Medulla oblongata (tissue), 1 donor: ENCODE data around the gene KRTAP23-1.

Experiments
- DNase-seq: peaks from one replicate; pipeline ENCODE4 v3.0.0-alpha.2; 2015; ENCODE audit errors: extremely low spot score

KRTAP23-1 gene, protein sequence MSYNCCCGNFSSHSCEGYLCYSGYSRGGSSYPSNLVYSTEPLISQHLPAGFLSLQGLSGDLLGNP

GRCh38 chr21:30348506-30348905, at the start of gene KRTAP23-1:
Gene KRTAP23-1, minus strand, starts transcription at chr21:30348606. Its CDS starts 0 bp downstream, at chr21:30348606.
- DNase-seq = no peak

DNA sequence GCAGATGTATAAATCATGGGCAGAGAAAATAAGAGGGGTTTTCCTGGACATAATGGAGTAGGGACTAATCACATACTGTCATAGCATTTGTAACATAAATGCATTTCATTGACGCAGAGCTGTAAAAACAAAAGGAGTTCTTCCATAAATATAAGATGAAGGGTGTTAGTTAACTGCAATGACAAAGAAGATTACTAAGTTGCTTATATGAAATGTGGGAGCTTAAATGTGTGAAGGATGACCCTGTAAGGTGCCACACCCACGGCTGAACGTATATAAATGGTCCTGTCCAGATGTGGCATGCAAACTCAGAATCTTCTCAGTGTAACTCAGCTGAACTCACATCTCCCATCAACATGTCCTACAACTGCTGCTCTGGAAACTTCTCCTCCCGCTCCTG, 47.3 kb upstream of the KRTAP23-1 start, which contains the start of gene KRTAP13-1:
Gene KRTAP13-1 (plus strand): TSS at position 301 of the 400 bp plus-strand sequence. CDS start 56 bp downstream, at position 357.
- DNase-seq = no peak

- DNase-seq = no peak
Measured at GRCh38 chr21:30391492-30392025, 43.2 kb upstream of the KRTAP23-1 start.

GRCh38 chr21:30382201-30382600, 33.8 kb upstream of the KRTAP23-1 start:
- DNase-seq = no peak

- no peak for DNase-seq
Measured at GRCh38 chr21:30372139-30372770, 23.8 kb upstream of the KRTAP23-1 start, which contains the start of gene KRTAP13-2. Gene KRTAP13-2, minus strand, starts transcription at chr21:30372271. Its CDS starts 58 bp downstream, at chr21:30372213.

GRCh38 chr21:30355906-30356305, 7.5 kb upstream of the KRTAP23-1 start:
- DNase-seq = no peak

GRCh38 chr21:30354308-30355005, 6.1 kb upstream of the KRTAP23-1 start:
- DNase-seq = peak; percentile 8

DNA sequence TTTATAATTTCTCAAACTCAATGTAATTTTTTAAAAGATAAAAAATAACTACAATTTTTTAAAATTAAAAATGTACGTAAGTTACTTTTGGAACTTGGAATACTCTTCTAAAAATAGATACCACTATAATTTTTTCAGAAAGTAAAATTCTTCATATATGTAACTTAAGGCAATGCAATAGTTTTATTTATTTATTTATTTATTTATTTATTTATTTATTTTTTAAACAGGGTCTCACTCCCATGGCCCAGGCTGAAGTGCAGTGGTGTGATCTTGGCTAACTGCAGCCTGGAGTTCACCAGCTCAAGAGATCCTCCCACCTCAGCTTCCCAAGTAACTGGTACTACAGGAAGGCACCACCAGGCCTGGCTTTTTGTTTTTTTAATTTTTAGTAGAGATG, 3.1 kb upstream of the KRTAP23-1 start:
- DNase-seq = no peak

DNA sequence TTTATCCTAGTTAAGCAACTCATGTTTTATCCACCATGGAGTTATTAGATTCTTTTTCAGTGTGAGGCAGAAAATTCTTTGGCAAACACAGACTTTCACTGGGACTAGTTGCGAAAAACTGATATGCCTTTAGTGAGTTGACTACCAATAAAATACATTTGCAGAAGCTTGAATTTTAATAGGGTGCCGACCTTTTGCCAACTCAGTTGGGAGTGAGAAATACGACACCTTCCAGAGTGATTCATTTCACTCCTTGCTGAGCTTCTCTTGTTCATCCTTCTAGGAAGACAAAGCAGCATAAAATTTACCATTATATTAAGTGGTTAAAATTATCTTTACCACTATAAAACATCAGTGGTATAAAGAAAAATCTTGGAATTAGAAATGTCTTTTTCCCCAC, 1.2 kb upstream of the KRTAP23-1 start:
- DNase-seq = no peak

DNA sequence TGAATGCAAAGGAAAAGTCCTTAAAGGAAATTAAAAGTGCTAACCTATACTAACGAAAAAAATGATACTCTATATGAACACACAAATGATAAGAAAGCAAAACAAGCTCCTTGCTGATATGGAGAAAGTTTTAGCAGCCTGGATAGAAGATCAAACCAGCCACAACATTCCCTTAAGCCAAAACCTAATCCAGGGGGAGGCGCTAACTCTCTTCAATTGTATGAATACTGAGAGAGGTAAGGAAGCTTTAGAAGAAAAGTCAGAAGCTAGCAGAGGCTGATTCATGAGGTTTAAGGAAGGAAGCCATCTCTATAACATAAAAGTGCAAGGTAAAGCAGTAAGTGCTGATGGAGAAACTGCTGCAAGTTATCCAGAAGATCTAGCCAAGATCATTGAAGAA, 3.4 kb downstream of the KRTAP23-1 start:
- DNase-seq = no peak

GRCh38 chr21:30340714-30341573, 7.5 kb downstream of the KRTAP23-1 start:
- DNase-seq = peak; percentile 45

GRCh38 chr21:30338717-30339116, 9.7 kb downstream of the KRTAP23-1 start:
- no peak for DNase-seq

DNA sequence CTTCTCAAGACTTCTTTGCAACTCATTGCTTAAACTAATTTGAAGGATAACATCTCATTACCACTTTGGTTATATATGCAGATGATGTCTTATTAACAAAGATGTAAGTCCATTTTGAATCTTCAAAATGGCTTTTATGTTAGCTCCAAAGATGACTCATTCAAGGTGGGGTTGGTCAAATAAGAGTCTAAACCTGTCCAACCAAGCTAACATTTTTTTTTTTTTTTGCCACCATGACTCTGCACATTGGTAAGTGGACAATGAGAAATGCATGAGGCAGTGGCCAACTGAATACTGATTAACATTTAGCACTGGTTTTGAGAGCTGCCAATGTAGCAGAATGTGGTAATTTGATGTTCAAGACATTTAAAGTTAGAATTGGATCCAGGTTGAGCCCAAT, 10.6 kb downstream of the KRTAP23-1 start:
- DNase-seq = no peak

GRCh38 chr21:30337276-30337744, 11.1 kb downstream of the KRTAP23-1 start, which contains the start of gene KRTAP27-1:
Gene KRTAP27-1, minus strand, starts transcription at chr21:30337694. Its CDS starts 26 bp downstream, at chr21:30337668.
- DNase-seq = no peak

DNA sequence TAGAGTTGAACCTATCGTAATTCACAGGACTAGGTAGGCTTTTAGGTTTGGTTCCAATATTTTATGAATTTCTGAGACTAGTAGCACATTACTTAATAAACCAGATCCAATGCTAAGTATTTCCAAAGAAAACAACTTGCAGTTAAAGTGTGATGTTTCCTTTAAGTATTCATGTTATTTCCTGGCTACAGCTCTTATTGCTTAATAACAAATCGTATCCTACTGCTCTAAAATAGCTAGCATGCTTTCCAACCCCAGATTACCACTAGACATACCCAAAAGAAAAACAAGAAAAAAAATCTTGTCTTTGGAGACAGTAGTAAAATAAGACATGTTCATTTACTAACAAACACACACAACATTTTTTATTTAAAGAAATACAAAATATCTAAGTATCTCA, 11.8 kb downstream of the KRTAP23-1 start:
- no peak for DNase-seq

DNA sequence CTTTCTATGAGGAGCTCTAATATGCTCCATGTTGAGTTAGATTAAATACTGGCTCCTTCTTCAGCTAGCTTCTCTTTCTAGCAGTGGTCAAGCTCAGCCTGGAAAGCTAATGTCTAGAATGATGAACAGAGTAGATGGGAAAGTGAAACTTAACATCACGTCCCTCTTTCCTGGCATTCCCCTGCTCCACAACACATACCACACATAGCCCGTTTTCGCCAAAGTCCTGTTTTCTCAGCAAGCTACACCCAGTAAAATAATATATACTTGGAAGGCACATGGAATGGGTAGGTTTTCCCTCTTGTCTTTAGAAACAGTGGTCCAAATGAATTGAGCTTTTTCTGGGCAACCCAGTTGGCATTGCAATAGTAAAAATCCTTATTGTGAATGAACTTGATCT, 14.7 kb downstream of the KRTAP23-1 start:
- no peak for DNase-seq

DNA sequence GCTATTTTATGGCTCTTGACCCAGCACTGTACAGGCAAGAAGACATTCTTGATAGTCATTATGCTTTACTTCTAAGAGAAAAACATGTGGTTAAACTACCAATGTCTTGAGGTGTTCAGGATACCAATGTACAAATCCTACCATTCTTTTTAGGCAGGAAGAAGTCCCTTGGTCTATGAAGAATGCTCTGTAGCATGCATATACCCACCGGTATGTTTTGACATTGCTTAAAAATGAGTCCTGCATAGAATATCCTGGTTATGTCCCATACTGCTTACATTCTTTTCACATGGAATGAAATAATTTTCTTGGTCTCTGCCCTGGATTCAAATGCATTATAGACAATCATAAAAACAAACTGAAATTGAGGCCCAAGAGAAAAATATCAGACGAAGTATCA, 15.7 kb downstream of the KRTAP23-1 start:
- no peak for DNase-seq

GRCh38 chr21:30329203-30329875, 19.1 kb downstream of the KRTAP23-1 start:
- no peak for DNase-seq

GRCh38 chr21:30326390-30326789, 22.0 kb downstream of the KRTAP23-1 start:
- DNase-seq = no peak

- no peak for DNase-seq
Measured at GRCh38 chr21:30320215-30320614, 28.2 kb downstream of the KRTAP23-1 start, which contains the start of gene KRTAP26-1. Gene KRTAP26-1, minus strand, starts transcription at chr21:30320315. Its CDS starts 280 bp downstream, at chr21:30320035.

DNA sequence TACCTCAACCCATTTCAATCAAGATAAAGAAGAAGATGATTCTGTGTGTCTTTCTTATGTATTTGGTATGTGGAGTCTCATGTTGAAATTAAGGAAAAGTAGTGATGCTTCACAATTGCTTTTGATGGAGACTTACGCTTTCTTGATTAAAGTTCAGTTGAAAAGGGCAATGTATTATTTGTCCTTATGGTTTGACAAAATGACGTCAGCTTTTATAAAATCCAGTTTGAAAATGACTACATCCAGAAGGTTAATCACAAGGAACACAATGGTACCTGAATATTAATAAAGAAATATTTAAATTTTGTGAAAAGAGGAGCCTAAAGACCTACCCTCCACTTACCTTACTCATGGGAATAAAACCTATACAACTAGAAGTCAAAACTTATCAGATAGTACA, 32.7 kb downstream of the KRTAP23-1 start:
- no peak for DNase-seq
